Left ventricle myocardium inferior (tissue), 1 donor: Measurements from ENCODE around the gene RAB22A. TPM values are rescaled to one million over a fixed set of nuclear protein-coding genes. Genes with fewer than 3 reads are reported as not detected.

ENCODE experiments used
- DNase-seq: peaks from one replicate; pipeline ENCODE4 v3.0.0-alpha.2; 2020
- H3K27ac ChIP-seq: fragments of 200-600 bp; replicated peaks from 2 replicates; pipeline ENCODE4 v1.8.0; 2021
- H3K27me3 ChIP-seq: fragments of 200-600 bp; 2 replicates; pipeline ENCODE4 v1.8.0; 2021; ENCODE audit warnings: low read depth
- H3K36me3 ChIP-seq: fragments of 200-600 bp; 2 replicates; pipeline ENCODE4 v1.8.0; 2021
- H3K4me1 ChIP-seq: fragments of 200-600 bp; 2 replicates; pipeline ENCODE4 v1.8.0; 2021
- H3K4me3 ChIP-seq: fragments of 200-600 bp; 2 replicates; pipeline ENCODE4 v1.8.0; 2021; ENCODE audit warnings: mild to moderate bottlenecking, moderate library complexity
- H3K9me3 ChIP-seq: fragments of 200-600 bp; replicated peaks from 2 replicates; pipeline ENCODE4 v1.8.0; 2021
- intact Hi-C: fragments of 100-400 bp; cut with micrococcal nuclease; formaldehyde crosslinking; loops from one replicate; pipeline ENCODE4 v1.11.0; 2022
- total RNA-seq: library from RNA; stranded (reverse); fragmentation: NEBNext Ultra II Directional; extraction: Animal tissue kit (Norgen Biotek cat#: 25700); gene quantifications from one replicate; pipeline ENCODE4 v1.2.1, GENCODE V29; 2021
- TF ChIP-seq, protein P1 (sequence below): fragments of 200-600 bp; IDR thresholded peaks from 2 replicates; pipeline ENCODE4 v1.8.0; 2021; ENCODE audit warnings: antibody characterized with exemption, mild to moderate bottlenecking, borderline replicate concordance
- donor health status: DM: no; HTN: yes; CAD: no; lungs with severe emphysema.

The RAB22A gene
- total RNA-seq, 1 donor from 2014 or later, result 6.6 TPM

DNA sequence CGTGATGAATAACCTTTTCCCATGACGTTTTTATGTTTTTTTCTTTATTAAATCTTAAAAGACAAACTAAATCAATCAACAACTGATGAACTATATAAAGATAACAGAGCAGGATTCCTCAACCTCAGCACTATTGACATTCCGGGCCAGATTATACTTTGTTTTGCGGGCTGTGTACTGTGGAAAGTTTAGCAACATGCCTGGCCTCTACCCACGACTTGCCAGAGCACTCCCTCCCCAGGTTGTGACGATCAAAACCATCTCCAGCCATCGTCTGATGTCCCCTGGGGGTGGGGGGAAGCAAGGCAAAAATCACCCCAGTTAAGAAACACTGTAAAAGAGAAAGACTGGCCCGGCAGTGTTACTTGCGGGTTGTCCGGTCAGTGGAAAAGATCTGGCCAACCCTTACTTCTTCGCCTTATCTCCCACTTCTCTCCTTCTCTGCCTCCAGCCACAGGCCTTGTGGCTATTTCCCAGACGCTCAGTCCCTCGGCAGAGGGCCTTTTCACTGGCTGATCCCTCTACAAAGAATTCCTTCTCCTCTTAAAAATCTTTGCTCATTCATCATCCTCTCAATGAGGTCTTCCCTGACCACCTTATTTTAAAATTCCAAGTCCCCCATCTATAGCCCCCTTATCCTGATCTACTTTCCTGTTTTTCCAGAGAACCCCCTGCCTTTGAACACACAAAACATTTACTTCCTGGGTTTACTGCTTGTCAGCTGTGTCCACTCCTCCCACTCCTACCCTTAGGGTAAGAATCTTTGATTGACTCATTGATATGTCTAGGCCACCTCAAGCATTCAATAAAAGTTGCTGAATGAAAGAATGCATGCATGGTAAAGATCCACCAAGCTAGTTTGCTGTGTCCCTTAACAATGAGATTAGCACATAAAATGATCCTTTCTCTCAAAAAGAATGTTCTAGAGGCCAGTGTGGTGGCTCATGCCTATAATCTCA, 14.7 kb upstream of the RAB22A start:
- DNase-seq, result no peak
- Histone ChIP-seq H3K27ac (no peak overlapping the region), H3K9me3 (no peaks in the 10 kb centered on the region), H3K27me3 (no peaks in the 10 kb centered on the region), H3K4me3 (no peak overlapping the region), H3K36me3 (no peaks in the 10 kb centered on the region), H3K4me1 (peaks cover 13% of the 10 kb centered on the region)
- TF ChIP-seq, protein P1, sequence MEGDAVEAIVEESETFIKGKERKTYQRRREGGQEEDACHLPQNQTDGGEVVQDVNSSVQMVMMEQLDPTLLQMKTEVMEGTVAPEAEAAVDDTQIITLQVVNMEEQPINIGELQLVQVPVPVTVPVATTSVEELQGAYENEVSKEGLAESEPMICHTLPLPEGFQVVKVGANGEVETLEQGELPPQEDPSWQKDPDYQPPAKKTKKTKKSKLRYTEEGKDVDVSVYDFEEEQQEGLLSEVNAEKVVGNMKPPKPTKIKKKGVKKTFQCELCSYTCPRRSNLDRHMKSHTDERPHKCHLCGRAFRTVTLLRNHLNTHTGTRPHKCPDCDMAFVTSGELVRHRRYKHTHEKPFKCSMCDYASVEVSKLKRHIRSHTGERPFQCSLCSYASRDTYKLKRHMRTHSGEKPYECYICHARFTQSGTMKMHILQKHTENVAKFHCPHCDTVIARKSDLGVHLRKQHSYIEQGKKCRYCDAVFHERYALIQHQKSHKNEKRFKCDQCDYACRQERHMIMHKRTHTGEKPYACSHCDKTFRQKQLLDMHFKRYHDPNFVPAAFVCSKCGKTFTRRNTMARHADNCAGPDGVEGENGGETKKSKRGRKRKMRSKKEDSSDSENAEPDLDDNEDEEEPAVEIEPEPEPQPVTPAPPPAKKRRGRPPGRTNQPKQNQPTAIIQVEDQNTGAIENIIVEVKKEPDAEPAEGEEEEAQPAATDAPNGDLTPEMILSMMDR, result no peak
- intact Hi-C loops, result no loop called here

DNA sequence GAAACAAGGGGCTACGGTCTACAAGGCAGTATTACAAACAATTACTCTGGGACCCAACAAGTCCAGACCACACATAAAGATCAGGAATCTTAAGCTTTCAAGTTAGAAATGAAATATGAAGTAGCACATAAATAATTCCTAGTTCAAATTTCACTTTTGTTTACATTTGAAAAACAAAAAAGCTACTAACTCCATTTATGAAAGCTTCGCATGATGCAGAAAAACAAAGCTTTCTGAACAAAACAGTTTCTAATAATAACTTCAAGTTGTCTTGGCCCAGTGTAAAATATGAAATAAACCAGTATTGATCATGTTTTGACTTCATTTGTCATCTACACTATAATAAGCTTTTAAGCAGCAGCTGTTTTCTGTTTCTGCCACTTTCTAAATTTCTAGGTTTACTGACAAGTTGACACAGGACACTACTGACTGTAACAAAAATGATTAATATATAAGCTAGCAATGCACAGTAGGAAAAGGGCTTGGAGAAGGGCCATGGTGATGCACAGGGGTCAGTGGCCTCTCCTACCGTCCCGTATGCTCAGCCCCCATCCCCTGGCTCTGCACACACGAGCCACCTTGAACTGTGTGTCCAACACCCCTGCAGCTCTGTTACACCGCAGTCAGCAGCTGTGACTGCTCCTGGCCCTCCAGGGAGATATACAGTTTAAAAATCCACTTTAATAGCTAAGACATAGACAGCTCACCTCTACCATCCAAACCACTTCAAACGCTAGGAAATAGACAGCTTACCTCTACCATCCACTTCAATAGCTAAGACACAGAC, 13.3 kb upstream of the RAB22A start:
- Histone ChIP-seq H3K27ac (no peak overlapping the region), H3K9me3 (no peaks in the 10 kb centered on the region), H3K4me3 (no peak overlapping the region), H3K36me3 (no peaks in the 10 kb centered on the region), H3K27me3 (no peaks in the 10 kb centered on the region), H3K4me1 (peaks cover 13% of the 10 kb centered on the region)
- no peak for DNase-seq
- intact Hi-C loops, result no loop called here
- TF ChIP-seq, protein P1, result no peak

GRCh38 chr20:58297394-58297793, 12.1 kb upstream of the RAB22A start:
- Histone ChIP-seq H3K9me3 (no peaks in the 10 kb centered on the region), H3K36me3 (peaks cover 3% of the 10 kb centered on the region), H3K27me3 (no peaks in the 10 kb centered on the region), H3K27ac (no peak overlapping the region), H3K4me1 (peaks cover 13% of the 10 kb centered on the region), H3K4me3 (no peak overlapping the region)
- TF ChIP-seq, protein P1, result no peak
- DNase-seq, result no peak
- intact Hi-C loops, result no loop called here

- intact Hi-C loops, result no loop called here
- TF ChIP-seq, protein P1, result no peak
- H3K9me3 ChIP-seq, result no peaks in the 10 kb centered on the region
- DNase-seq, result no peak
- peaks cover 3% of the 10 kb centered on the region for H3K36me3 ChIP-seq
- H3K27ac ChIP-seq, result no peak overlapping the region
- H3K4me1 ChIP-seq, result no peaks in the 10 kb centered on the region
- no peak overlapping the region for H3K4me3 ChIP-seq
- H3K27me3 ChIP-seq, result no peaks in the 10 kb centered on the region
These were observed 9.2 kb upstream of the RAB22A start for GRCh38 chr20:58300321-58300720.

- Histone ChIP-seq H3K9me3 (no peaks in the 10 kb centered on the region), H3K36me3 (peaks cover 3% of the 10 kb centered on the region), H3K27me3 (no peaks in the 10 kb centered on the region), H3K27ac (no peak overlapping the region), H3K4me3 (no peak overlapping the region), H3K4me1 (peaks cover 4% of the 10 kb centered on the region)
- intact Hi-C loops, result no loop called here
- TF ChIP-seq, protein P1, result no peak
- no peak for DNase-seq
These were observed 6.0 kb upstream of the RAB22A start for GRCh38 chr20:58303547-58303946.
